HEK293T (cell line): Measurements from ENCODE around the gene COL6A1.

Experiments used
- CTBP1 ChIP-seq: fragments of 450-650 bp; IDR thresholded peaks from 2 replicates; pipeline ENCODE4 v1.6.1; 2016; ENCODE audit warnings: borderline replicate concordance
- FOXA1 ChIP-seq: fragments of 450-650 bp; IDR thresholded peaks from 2 replicates; pipeline ENCODE4 v1.6.1; 2016; ENCODE audit warnings: mild to moderate bottlenecking
- FOXK2 ChIP-seq: fragments of 450-650 bp; IDR thresholded peaks from 2 replicates; pipeline ENCODE4 v1.6.1; 2016; ENCODE audit warnings: mild to moderate bottlenecking
- HDGF ChIP-seq: fragments of 450-650 bp; IDR thresholded peaks from 2 replicates; pipeline ENCODE4 v1.6.1; 2017; ENCODE audit warnings: antibody characterized with exemption, borderline replicate concordance
- L3MBTL2 ChIP-seq: fragments of 450-650 bp; conservative IDR thresholded peaks from 2 replicates; pipeline ENCODE4 v1.6.1; 2016; ENCODE audit warnings: mild to moderate bottlenecking
- SP1 ChIP-seq: fragments of 450-650 bp; IDR thresholded peaks from 2 replicates; pipeline ENCODE4 v1.6.1; 2017
- SUZ12 ChIP-seq: fragments of 450-650 bp; IDR thresholded peaks from 2 replicates; pipeline ENCODE4 v1.6.1; 2016; ENCODE audit warnings: mild to moderate bottlenecking
- TF ChIP-seq, protein P1 (sequence below): fragments of 450-650 bp; IDR thresholded peaks from 2 replicates; pipeline ENCODE4 v1.6.1; 2016

DNA sequence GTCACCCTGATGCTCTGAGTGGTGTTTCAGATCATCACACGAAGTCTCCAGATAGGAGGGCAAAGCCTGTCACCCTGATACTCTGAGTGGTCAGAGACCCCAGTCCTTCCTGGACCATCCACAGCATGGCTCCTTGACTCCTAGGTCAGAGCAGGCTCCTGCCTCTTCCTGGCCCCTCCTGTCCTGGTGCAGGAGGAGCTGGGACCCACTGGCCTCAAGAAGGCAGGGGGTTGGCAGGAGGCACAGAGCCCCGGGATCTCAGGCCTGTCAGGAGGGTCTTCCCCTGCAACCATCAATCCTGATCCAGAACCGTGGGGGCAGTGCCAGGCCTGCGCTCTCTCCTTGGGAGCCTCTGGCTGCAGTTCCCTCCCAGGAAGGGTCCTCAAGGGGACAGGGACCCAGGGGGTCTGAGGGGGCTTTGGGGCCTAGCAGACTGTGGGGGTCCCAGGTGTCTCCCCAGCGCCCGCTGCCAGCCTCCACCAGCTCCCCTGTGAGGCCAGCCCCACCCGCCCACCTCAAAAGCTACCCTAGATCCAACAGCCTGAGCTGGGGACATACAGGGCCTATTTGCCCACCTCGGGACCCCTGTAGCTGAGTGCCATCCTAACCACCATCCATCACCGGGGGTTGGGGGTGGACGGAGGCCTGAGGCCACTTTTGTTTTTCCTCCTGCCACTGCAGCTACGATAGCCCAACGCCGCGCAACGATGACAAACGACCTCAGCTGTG lies 27.5 kb downstream of the COL6A1 start:
- TF ChIP-seq CTBP1 (no peak), SP1 (no peak), SUZ12 (no peak), FOXK2 (no peak), HDGF (no peak), L3MBTL2 (no peak), FOXA1 (no peak)
- TF ChIP-seq, protein P1, sequence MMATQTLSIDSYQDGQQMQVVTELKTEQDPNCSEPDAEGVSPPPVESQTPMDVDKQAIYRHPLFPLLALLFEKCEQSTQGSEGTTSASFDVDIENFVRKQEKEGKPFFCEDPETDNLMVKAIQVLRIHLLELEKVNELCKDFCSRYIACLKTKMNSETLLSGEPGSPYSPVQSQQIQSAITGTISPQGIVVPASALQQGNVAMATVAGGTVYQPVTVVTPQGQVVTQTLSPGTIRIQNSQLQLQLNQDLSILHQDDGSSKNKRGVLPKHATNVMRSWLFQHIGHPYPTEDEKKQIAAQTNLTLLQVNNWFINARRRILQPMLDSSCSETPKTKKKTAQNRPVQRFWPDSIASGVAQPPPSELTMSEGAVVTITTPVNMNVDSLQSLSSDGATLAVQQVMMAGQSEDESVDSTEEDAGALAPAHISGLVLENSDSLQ = no peak
